Suprapubic skin (tissue), 4 donors: Measurements from ENCODE around the gene PRDM5. TPM values are rescaled to one million over a fixed set of nuclear protein-coding genes. Genes with fewer than 3 reads are reported as not detected.
"Not testable (repeated sequence)": the region's sequence is repeated elsewhere in the genome, so short reads cannot be mapped to it uniquely, and the experiment has no call there.

Experiments used
- DNase-seq, 2 donors: peaks; one replicate each; pipeline ENCODE4 v3.0.0-alpha.2; 2019; ENCODE audit warnings: low spot score in 2 of 2
- H3K27ac ChIP-seq: fragments of 200-600 bp; sonication (generic); one replicate; pipeline ENCODE4 v1.5.1; 2019
- H3K27me3 ChIP-seq: fragments of 200-600 bp; sonication (generic); one replicate; pipeline ENCODE4 v1.5.1; 2019
- H3K36me3 ChIP-seq: fragments of 200-600 bp; sonication (generic); one replicate; pipeline ENCODE4 v1.5.1; 2019
- H3K4me1 ChIP-seq: fragments of 200-600 bp; sonication (generic); one replicate; pipeline ENCODE4 v1.5.1; 2019
- H3K4me3 ChIP-seq: fragments of 200-600 bp; sonication (generic); one replicate; pipeline ENCODE4 v1.5.1; 2019; ENCODE audit warnings: mild to moderate bottlenecking
- H3K9me3 ChIP-seq: fragments of 200-600 bp; sonication (generic); one replicate; pipeline ENCODE4 v1.5.1; 2019
- EP300 ChIP-seq: sonication (generic); formaldehyde crosslinking; IDR thresholded peaks from one replicate; pipeline ENCODE4 v1.6.1; 2017; ENCODE audit warnings: antibody characterized with exemption
- POLR2A ChIP-seq, 2 donors: fragments of 450-650 bp; IDR thresholded peaks; one replicate each; pipeline ENCODE4 v1.6.1; 2017; ENCODE audit warnings: antibody characterized with exemption in 2 of 2, mild to moderate bottlenecking in 2 of 2, moderate library complexity in 2 of 2
- POLR2AphosphoS5 ChIP-seq, 3 donors: sonication (generic); formaldehyde crosslinking; IDR thresholded peaks; one replicate each; pipeline ENCODE4 v1.6.1; 2017; ENCODE audit warnings: antibody characterized with exemption in 3 of 3
- WGBS: methylation state at CpG from one replicate; pipeline ENCODE4 v1.1.5; 2018; 5-methylcytosine and 5-hydroxymethylcytosine counted together
- total RNA-seq, 4 donors: library from RNA; depleted of rRNA; stranded (reverse); fragments of >200 nt; gene quantifications; one replicate each; pipeline ENCODE4 v1.1.0, GENCODE V29; 2016
- TF ChIP-seq, protein P1 (sequence below), 2 donors: fragments of 200-600 bp in 1 of 2; fragments of 450-650 bp in 1 of 2; sonication (generic) in 1 of 2; IDR thresholded peaks; one replicate each; pipeline ENCODE4 v1.5.1; 2016 to 2019; ENCODE audit warnings: antibody characterized with exemption in 2 of 2, mild to moderate bottlenecking in 1 of 2, moderate library complexity in 1 of 2

PRDM5 gene
- total RNA-seq, 4 donors from 2014 or later: 3.0 to 12.0 (median 4.5) TPM

DNA sequence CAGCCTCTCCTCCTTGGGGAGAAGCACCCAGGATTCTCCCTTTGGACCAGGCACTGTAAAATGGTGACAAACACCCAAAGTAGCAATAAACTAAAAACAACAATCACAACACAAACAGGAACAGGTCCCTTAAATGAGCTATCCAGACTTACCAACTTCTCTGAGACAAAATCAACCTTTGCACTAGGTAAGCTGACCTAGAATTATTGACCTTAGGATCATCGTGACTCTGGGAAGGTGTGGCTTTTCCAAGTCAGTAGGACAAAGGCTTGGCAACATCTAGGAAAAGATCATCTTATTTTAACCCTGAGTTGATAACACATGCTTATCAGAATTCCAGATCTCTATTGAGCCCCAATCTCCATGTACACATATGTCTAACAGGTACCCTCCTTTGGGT lies 166.7 kb downstream of the PRDM5 start:
- Histone ChIP-seq H3K4me1 (no peaks in the 10 kb centered on the region), H3K4me3 (no peak overlapping the region), H3K27me3 (no peaks in the 10 kb centered on the region), H3K36me3 (no peaks in the 10 kb centered on the region), H3K27ac (no peak overlapping the region), H3K9me3 (no peaks in the 10 kb centered on the region)
- DNase-seq: no peak
- WGBS: 79% methylated on average over 1 of the region's 1 CpG
- TF ChIP-seq, protein P1, sequence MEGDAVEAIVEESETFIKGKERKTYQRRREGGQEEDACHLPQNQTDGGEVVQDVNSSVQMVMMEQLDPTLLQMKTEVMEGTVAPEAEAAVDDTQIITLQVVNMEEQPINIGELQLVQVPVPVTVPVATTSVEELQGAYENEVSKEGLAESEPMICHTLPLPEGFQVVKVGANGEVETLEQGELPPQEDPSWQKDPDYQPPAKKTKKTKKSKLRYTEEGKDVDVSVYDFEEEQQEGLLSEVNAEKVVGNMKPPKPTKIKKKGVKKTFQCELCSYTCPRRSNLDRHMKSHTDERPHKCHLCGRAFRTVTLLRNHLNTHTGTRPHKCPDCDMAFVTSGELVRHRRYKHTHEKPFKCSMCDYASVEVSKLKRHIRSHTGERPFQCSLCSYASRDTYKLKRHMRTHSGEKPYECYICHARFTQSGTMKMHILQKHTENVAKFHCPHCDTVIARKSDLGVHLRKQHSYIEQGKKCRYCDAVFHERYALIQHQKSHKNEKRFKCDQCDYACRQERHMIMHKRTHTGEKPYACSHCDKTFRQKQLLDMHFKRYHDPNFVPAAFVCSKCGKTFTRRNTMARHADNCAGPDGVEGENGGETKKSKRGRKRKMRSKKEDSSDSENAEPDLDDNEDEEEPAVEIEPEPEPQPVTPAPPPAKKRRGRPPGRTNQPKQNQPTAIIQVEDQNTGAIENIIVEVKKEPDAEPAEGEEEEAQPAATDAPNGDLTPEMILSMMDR (IDR thresholded peaks at IDR 0.05): no peak
- TF ChIP-seq POLR2AphosphoS5 (IDR thresholded peaks at IDR 0.05) (no peak), POLR2A (IDR thresholded peaks at IDR 0.05) (no peak)

DNA sequence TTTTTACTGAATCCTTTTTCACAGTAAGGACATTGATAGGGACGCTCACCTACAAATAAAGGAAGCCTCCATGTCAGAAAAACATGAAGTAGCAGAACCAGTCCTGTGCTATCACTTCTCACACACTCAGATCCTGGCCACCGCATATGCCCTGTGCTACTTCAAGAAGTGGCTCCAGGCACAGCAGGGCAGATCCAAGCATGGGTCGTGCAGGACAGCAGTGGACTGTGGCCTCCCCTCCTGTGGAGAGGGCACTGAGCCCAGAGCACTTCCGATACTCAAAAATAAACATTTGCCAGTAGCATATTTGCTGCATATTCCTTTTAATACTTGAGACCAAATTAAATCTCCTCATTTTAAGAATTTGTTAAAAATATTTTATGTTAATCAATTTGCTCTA lies 167.9 kb downstream of the PRDM5 start:
- H3K4me3 ChIP-seq: no peak overlapping the region
- peaks cover 2% of the 10 kb centered on the region for H3K36me3 ChIP-seq
- H3K27me3 ChIP-seq: no peaks in the 10 kb centered on the region
- DNase-seq: no peak
- no peak overlapping the region for H3K27ac ChIP-seq
- H3K9me3 ChIP-seq: peaks cover 5% of the 10 kb centered on the region
- H3K4me1 ChIP-seq: no peaks in the 10 kb centered on the region
- WGBS: 80% methylated on average over 4 of the region's 4 CpGs
- TF ChIP-seq POLR2A (IDR thresholded peaks at IDR 0.05): no peak
- TF ChIP-seq POLR2AphosphoS5 (IDR thresholded peaks at IDR 0.05): no peak
- TF ChIP-seq, protein P1 (IDR thresholded peaks at IDR 0.05): no peak
- TF ChIP-seq EP300: no peak

DNA sequence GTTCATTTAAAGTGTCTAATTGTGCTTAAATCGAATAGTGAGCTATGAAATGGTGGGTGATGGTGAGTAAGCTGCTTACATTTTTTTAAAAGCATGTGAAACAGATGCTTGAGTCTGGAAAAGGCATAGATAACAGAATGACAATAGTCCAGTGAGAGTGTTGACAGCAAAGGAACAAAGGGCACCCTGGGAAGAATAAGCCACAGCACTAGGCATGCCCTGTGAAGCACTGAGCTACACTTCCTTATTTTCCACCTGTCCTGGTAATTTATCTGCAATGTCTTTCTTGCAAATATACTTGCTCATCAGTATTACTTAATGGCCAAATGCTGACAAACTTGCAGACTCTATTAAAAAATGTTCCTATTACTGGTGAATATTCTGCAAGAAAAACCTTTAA lies 168.7 kb downstream of the PRDM5 start:
- Histone ChIP-seq H3K36me3 (peaks cover 7% of the 10 kb centered on the region), H3K4me3 (no peak overlapping the region), H3K4me1 (no peaks in the 10 kb centered on the region), H3K27me3 (no peaks in the 10 kb centered on the region), H3K9me3 (peaks cover 5% of the 10 kb centered on the region), H3K27ac (no peak overlapping the region)
- TF ChIP-seq EP300 (no peak), POLR2AphosphoS5 (IDR thresholded peaks at IDR 0.05) (no peak), POLR2A (IDR thresholded peaks at IDR 0.05) (no peak)
- TF ChIP-seq, protein P1 (IDR thresholded peaks at IDR 0.05): no peak
- DNase-seq: no peak
- 50% methylated on average over 1 of the region's 1 CpG for WGBS

DNA sequence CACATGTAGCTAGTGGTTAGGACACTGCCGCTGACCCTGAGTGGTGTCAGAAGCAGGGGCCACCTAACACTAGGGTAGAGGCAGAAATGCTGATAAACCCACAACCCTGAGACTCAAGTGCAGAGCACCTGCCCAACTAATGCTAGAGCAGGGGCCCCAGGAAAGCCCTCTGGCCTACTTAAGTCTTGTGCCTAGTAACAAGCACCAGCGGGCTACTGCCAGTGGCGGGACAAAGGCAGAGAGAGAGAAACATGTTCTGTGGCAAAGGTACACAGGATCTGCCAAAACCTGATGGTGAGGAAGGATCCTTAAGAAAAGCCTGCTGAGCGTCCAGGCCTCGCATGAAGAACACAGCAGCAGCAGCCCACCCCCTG lies 172.4 kb downstream of the PRDM5 start:
- WGBS: 97% methylated on average over 5 of the region's 5 CpGs
- no peak for DNase-seq
- Histone ChIP-seq H3K4me3 (no peak overlapping the region), H3K36me3 (peaks cover 10% of the 10 kb centered on the region), H3K4me1 (no peaks in the 10 kb centered on the region), H3K27ac (no peak overlapping the region), H3K27me3 (no peaks in the 10 kb centered on the region), H3K9me3 (peaks cover 10% of the 10 kb centered on the region)
- TF ChIP-seq POLR2AphosphoS5 (IDR thresholded peaks at IDR 0.05): no peak
- TF ChIP-seq, protein P1 (IDR thresholded peaks at IDR 0.05): no peak

DNA sequence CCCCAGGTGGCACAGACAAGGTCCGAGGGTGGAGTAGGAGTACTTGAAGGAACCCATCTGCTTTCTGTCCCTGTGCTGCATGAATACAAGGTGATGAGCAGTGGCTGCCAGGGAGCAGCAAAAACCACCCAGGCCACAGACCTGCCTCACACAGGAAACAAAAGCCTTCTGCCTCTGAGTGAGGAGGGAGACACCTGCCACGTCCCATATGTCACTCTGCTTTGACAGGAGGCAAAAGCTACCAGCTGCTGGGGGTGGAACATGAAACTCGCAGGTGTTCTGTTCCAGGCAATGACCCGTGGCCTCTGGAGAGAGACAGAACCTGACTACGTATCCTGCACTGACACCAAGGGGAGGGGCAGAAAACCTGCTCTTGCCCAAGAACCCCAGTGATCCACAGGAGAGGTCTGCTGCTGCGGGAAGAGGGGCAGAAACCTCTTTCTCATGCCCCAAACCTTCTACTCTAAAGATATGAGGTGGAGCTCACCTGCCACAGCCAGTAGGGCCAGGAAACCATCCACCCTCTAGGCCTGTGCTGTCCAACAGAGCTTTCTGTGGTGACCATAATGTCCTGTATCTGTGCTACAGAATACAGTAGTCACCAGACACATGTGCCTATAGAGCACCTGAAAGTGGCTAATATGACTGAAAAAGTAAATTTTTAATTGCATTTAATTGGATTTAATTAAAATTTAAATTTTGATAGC lies 172.9 kb downstream of the PRDM5 start:
- Histone ChIP-seq H3K4me1 (no peaks in the 10 kb centered on the region), H3K27me3 (no peaks in the 10 kb centered on the region), H3K27ac (no peak overlapping the region), H3K9me3 (peaks cover 10% of the 10 kb centered on the region), H3K4me3 (no peak overlapping the region), H3K36me3 (peaks cover 10% of the 10 kb centered on the region)
- TF ChIP-seq EP300 (no peak), POLR2AphosphoS5 (IDR thresholded peaks at IDR 0.05) (no peak), POLR2A (IDR thresholded peaks at IDR 0.05) (no peak)
- TF ChIP-seq, protein P1 (IDR thresholded peaks at IDR 0.05): no peak
- DNase-seq: no peak
- 91% methylated on average over 5 of the region's 6 CpGs for WGBS

DNA sequence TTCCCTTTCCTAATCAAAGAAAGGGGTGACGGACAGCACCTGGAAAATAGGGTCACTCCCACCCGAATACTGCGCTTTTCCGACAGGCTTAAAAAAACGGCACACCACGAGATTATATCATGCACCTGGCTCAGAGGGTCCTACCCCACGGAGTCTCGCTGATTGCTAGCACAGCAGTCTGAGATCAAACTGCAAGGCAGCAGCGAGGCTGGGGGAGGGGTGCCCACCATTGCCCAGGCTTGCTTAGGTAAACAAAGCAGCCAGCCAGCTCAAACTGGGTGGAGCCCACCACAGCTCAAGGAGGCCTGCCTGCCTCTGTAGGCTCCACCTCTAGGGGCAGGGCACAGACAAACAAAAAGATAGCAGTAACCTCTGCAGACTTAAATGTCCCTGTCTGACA lies 180.9 kb downstream of the PRDM5 start:
- DNase-seq, H3K9me3 ChIP-seq, H3K4me1 ChIP-seq, H3K4me3 ChIP-seq, H3K36me3 ChIP-seq, H3K27me3 ChIP-seq, H3K27ac ChIP-seq: not testable (repeated sequence)
- 91% methylated on average over 9 of the region's 9 CpGs for WGBS
